ENCODE measurements around the gene DUSP22. TPM values are rescaled to one million over a fixed set of nuclear protein-coding genes. Genes with fewer than 3 reads are reported as not detected.

Gene DUSP22
- total RNA-seq, 2 experiments from 2014 or later = 35.3 to 36.7 TPM

DNA sequence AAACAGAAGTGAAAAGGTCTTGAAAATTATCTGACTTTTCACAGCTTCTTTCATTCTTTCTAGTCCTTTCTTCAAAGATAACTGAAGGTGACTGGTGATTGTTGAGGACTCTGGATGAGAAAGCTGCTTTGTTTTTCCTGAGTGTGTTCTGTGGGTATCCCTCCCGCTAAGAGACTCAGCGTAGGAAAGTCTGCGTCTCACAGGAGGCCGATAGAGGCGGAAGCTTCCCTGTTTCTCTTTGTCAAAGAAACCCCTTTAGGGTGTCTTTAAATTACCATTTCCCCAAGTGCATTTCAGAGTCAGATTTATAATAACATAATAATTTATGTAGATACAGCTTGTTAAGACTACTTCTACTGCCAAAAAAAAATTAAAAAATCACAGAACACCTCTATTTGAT is 68.1 kb downstream of the DUSP22 start:
- no peak for DNase-seq
- Mint-ChIP-seq H3K4me1 (peaks cover 4% of the 10 kb centered on the region), H3K36me3 (ENCODE audit: low read depth) (no peaks in the 10 kb centered on the region), H3K9me3 (peaks cover 10% of the 10 kb centered on the region), H3K27me3 (no peaks in the 10 kb centered on the region), H3K4me3 (no peak overlapping the region), H3K27ac (no peak overlapping the region)
- ChIA-PET POLR2A (interaction anchor here (0.6 kb wide), 1 partner anchor 27 kb away, joined by 5 read pairs; no protein-coding TSS in a partner anchor), CTCF (interaction anchor here (0.6 to 1.1 kb wide), 5 partner anchors 9 to 1046 kb away, joined by 3 to 4 read pairs (median 3); no protein-coding TSS in a partner anchor)

DNA sequence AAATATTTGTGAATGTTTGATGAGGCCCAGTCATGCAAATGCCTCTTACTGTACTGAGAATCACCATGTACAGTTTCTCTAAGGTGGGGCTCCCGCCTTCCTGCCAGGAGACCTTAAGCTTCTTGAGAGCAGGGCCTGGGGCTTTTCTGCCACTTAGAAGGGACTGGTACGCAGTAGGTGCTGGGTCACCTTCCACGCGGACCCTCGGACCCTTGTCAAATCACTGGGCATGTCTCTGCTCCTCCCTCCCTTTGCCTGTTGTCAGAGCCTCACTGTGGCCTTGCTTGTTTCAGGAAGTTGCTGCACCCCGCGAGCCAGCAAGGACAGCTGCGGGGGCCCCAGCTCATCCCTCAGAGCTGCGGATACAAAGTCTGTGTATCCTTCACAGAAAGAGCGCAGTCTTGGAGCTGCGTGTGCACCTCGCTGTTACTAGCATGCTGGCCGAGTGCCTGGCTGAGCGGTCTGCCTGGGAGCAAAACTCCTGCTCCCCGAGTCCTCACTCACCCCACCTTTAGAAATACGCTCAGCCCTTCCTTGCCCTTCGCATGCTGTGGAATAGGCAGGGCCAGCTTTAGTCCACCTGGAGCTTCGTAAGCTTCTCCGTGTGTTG is 68.6 kb downstream of the DUSP22 start:
- Mint-ChIP-seq H3K27me3 (no peaks in the 10 kb centered on the region), H3K27ac (no peak overlapping the region), H3K36me3 (ENCODE audit: low read depth) (no peaks in the 10 kb centered on the region), H3K4me1 (peaks cover 4% of the 10 kb centered on the region), H3K9me3 (peaks cover 12% of the 10 kb centered on the region), H3K4me3 (no peak overlapping the region)
- POLR2A ChIA-PET = no interaction called here
- no peak for DNase-seq
- CTCF ChIA-PET = interaction anchor here (0.8 to 1.2 kb wide), 4 partner anchors 9 to 28 kb away, joined by 3 read pairs; no protein-coding TSS in a partner anchor

DNA sequence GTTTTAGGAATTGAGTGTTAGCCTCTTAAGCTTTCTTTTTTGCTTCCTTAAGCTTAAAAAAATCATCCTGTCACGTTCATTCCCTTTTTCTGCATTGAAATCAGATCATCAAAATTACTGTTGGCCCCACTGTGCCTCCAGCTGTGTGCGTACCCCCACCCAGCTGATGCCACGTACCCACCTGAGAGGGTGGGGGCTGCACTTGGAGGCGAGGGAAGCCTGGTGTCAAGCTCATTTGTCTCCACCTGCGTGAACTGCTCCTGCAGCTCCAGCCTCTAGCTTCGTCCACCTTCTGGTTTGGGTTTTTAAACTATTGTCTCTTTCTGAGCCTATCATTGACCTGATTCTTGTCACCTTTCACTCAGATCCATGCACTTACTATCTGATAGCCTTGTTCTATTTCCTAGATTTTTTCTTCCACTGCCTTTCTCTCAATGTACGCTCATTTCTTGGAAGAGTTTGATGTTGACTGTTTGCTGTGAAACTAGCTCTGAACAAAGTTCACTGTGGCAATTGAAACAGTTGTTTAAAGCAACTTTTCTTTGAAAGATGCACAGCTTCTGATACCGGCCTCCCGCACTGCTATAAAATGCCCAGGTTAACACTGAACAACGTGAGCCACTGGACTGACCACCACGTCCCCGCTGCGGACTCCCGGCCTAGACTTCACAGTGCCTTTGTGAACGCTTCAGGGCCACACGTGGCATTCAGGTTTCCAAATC is 69.3 kb downstream of the DUSP22 start:
- POLR2A ChIA-PET = no interaction called here
- no peak for DNase-seq
- Mint-ChIP-seq H3K27ac (no peak overlapping the region), H3K4me3 (no peak overlapping the region), H3K27me3 (no peaks in the 10 kb centered on the region), H3K9me3 (peaks cover 12% of the 10 kb centered on the region), H3K4me1 (peaks cover 4% of the 10 kb centered on the region), H3K36me3 (ENCODE audit: low read depth) (no peaks in the 10 kb centered on the region)
- CTCF ChIA-PET = interaction anchor here (0.8 to 1.2 kb wide), 4 partner anchors 8 to 23 kb away, joined by 3 read pairs; no protein-coding TSS in a partner anchor

DNA sequence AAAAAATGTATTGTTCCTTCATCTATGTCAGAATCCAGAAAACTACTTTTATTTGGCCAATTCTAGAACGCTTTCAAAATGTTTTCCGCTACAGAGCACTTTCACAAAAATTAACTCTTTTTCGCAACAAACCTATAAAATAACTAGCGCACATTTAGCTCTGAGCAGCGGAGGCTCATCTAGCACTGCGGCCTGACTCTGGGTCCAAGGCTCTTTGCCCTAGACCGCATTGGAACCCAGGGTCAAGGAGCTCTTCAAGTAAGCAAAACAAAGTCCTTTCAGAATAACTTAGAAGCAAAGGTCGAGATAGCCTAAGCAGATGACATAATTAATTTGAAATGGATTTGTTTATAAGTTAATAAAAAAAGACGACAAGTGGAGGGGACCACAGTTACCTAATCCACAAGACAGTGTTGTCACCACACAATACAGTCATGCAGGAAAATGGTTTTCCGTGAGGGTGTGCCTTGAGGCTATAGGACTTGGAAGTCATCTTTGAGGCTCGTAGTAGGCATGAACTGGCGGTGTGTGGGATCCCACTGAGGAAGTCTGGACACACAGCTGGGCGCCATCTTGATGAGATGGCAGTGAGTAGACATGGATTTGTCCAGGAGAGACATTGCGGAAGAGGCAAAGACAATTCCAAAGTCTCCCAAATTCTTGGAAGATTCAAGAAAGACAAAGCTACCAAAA is 70.1 kb downstream of the DUSP22 start:
- CTCF ChIA-PET = interaction anchor here (1.2 to 1.8 kb wide), 4 partner anchors 10 to 23 kb away, joined by 3 to 4 read pairs (median 3); no protein-coding TSS in a partner anchor
- H3K27ac Mint-ChIP-seq = no peak overlapping the region
- POLR2A ChIA-PET = no interaction called here
- peaks cover 4% of the 10 kb centered on the region for H3K4me1 Mint-ChIP-seq
- no peak overlapping the region for H3K4me3 Mint-ChIP-seq
- H3K27me3 Mint-ChIP-seq = no peaks in the 10 kb centered on the region
- peaks cover 12% of the 10 kb centered on the region for H3K9me3 Mint-ChIP-seq
- no peaks in the 10 kb centered on the region for H3K36me3 Mint-ChIP-seq (ENCODE audit: low read depth)
- DNase-seq = no peak

DNA sequence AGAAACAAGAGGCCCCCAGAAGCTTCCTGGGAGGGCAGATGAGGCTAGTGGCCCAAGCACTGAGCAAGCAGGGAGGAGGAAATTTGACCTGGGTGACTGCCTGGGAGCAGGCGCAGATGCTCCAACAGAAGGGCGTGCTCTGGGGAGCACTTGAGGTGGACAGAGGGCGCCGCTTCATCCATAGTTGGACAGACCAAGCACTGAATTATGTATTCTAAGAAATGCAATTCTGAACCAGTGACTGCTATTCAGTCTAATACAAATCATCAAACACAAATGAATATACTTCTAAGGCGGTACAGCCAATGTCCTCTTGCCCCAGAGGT is 70.6 kb downstream of the DUSP22 start:
- POLR2A ChIA-PET = no interaction called here

DNA sequence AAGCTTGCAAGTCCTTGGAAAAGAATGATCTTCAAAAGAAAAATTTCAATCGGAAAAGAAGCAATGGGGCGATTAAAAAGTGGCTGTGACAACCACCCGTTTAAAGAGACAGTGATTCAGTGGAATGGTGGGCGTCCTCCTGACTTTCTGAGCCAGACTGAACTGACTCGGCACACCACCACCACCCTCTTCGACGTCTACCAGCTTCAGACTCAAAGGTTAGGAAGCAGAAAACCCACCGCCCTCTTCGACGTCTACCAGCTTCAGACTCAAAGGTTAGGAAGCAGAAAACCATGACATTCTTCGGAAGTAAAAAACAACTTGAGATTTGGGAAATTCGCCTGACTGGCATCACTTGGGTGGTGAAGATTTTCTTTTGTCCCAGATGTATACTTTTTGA is 71.0 kb downstream of the DUSP22 start:
- Mint-ChIP-seq H3K4me1 (peaks cover 2% of the 10 kb centered on the region), H3K27ac (no peak overlapping the region), H3K27me3 (no peaks in the 10 kb centered on the region), H3K4me3 (no peak overlapping the region), H3K9me3 (peaks cover 12% of the 10 kb centered on the region), H3K36me3 (ENCODE audit: low read depth) (no peaks in the 10 kb centered on the region)
- ChIA-PET POLR2A (no interaction called here), CTCF (interaction anchor here (1.3 to 1.8 kb wide), 3 partner anchors 13 to 56 kb away, joined by 3 to 4 read pairs (median 4); no protein-coding TSS in a partner anchor)
- DNase-seq = no peak

More for the DNA sequence above, 70.6 kb downstream of the DUSP22 start:
- Mint-ChIP-seq H3K27me3 (no peaks in the 10 kb centered on the region), H3K27ac (no peak overlapping the region), H3K9me3 (peaks cover 12% of the 10 kb centered on the region), H3K4me3 (no peak overlapping the region), H3K36me3 (ENCODE audit: low read depth) (no peaks in the 10 kb centered on the region), H3K4me1 (peaks cover 4% of the 10 kb centered on the region)
- no peak for DNase-seq
- CTCF ChIA-PET = interaction anchor here (1.2 to 1.8 kb wide), 4 partner anchors 12 to 55 kb away, joined by 3 to 4 read pairs (median 4); no protein-coding TSS in a partner anchor

DNA sequence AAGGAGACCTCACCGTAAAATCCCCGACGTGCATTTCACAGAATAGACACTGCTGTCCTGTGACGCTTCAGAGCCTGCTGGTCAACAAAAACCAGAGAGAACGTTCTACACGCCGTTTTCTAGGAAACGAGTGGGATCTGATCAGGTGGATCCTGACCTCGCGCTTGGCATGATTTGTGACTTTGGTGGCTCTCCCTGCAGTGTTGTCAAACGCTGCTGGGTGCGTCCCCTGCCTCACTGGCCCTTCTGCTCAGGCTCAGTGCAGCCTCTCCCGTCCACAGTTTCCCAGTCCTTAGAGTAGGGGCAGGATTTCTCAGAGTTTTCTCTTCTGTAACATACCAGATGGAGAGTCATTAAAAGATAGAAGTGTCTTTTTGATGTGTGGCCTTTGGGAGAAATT is 71.6 kb downstream of the DUSP22 start:
- H3K27ac Mint-ChIP-seq = no peak overlapping the region
- CTCF ChIA-PET = interaction anchor here (1.3 to 1.8 kb wide), 2 partner anchors 13 to 56 kb away, joined by 4 read pairs; no protein-coding TSS in a partner anchor
- peaks cover 12% of the 10 kb centered on the region for H3K9me3 Mint-ChIP-seq
- H3K27me3 Mint-ChIP-seq = no peaks in the 10 kb centered on the region
- POLR2A ChIA-PET = no interaction called here
- no peak overlapping the region for H3K4me3 Mint-ChIP-seq
- DNase-seq = no peak
- no peaks in the 10 kb centered on the region for H3K36me3 Mint-ChIP-seq (ENCODE audit: low read depth)
- no peaks in the 10 kb centered on the region for H3K4me1 Mint-ChIP-seq

DNA sequence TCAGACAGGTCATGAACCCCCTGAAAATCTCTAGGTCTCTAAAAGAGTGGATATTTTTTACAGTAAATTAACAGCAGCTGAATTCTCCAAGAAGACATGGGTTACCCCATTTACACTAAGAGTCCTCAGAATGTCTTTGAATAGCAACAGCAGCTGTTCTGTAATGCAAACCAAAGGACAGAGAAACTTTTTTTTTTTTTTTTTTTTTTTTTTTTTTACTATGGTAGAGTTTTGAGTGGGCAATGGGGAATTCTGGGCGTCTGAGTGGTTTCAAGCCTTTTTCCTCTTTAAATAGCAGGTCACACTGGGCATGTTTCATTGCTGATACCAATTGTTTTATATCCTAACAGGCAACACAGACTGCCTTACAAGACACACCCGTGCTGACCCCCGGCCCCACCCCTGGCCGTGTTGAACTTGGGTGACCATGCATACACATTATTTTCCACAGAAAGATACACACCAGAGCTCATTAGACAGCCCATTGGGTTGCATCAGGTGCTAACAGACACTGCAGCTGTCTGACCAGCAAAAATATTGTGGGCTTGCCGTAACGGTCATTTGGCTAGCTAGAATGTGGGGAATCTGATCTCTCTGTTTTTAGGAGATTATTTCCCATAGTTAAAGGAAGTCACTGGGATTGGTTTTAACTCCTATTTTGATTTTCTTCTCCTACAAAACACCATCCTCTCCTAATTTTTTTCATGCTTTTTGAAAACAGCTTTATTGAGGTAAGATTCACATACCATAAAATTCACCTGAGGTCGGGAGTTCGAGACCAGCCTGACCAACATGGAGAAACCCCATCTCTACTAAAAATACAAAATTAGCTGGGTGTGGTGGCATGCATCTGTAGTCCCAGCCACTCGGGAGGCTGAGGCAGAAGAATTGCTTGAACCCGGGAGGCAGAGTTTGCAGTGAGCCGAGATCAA is 72.6 kb downstream of the DUSP22 start:
- Mint-ChIP-seq H3K36me3 (ENCODE audit: low read depth) (no peaks in the 10 kb centered on the region), H3K9me3 (peaks cover 12% of the 10 kb centered on the region), H3K27me3 (no peaks in the 10 kb centered on the region), H3K4me1 (no peaks in the 10 kb centered on the region), H3K27ac (no peak overlapping the region), H3K4me3 (no peak overlapping the region)
- ChIA-PET CTCF (no interaction called here), POLR2A (no interaction called here)
- DNase-seq = no peak

- Mint-ChIP-seq H3K4me1 (no peaks in the 10 kb centered on the region), H3K9me3 (peaks cover 14% of the 10 kb centered on the region), H3K4me3 (no peak overlapping the region), H3K27ac (no peak overlapping the region), H3K27me3 (no peaks in the 10 kb centered on the region), H3K36me3 (ENCODE audit: low read depth) (no peaks in the 10 kb centered on the region)
- CTCF ChIA-PET = no interaction called here
- no peak for DNase-seq
- POLR2A ChIA-PET = no interaction called here
These were observed 73.5 kb downstream of the DUSP22 start for GRCh38 chr6:365835-366234.

DNA sequence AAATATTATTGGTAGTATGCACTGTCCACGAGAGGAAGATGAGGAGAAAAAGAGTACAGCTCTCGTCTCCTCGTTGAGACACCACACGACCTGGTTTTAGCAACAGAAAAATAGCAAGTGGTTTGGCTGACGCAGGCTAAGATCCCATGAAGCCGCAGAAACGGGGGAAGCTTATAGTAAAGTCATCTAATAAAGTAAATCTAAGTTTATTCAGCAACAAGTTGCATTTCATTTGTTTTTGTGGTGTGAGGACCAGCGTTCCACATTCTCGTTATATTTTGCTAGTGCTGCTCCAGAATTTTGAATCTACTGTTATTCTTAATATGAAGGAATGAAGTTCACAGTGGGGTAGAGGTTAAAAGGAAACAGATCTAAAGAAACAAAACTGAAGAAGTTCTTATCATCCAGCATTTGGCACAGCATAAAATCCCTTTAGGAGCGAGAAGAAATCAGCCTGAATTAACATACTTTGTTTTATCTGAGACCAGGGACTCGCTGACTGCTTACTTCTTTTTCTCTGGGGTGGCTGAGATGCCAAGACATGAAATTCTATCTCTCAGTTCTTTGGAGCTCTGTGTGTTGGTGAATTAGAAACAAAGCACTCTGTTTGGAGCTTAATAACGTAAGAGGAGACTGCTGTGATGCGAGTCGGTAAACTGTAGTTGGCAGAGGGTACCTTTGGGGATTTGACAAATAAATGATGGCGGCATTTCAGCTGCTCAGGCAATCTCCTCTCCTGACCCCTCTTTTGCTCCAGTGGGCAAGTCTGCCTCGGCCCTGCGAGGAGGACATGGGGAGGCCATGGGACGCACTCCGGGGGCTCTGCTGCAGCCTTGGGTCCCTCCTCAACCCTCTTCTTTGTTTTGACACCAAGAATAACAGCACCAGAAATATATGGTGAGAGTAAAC is 74.4 kb downstream of the DUSP22 start:
- H3K27me3 Mint-ChIP-seq = no peaks in the 10 kb centered on the region
- no peak for DNase-seq
- H3K27ac Mint-ChIP-seq = no peak overlapping the region
- POLR2A ChIA-PET = no interaction called here
- no peak overlapping the region for H3K4me3 Mint-ChIP-seq
- no peaks in the 10 kb centered on the region for H3K4me1 Mint-ChIP-seq
- peaks cover 15% of the 10 kb centered on the region for H3K9me3 Mint-ChIP-seq
- no peaks in the 10 kb centered on the region for H3K36me3 Mint-ChIP-seq (ENCODE audit: low read depth)
- CTCF ChIA-PET = no interaction called here

GRCh38 chr6:367298-367794 is 75.1 kb downstream of the DUSP22 start:
- H3K27ac Mint-ChIP-seq = no peak overlapping the region
- H3K36me3 Mint-ChIP-seq (ENCODE audit: low read depth) = no peaks in the 10 kb centered on the region
- peaks cover 15% of the 10 kb centered on the region for H3K9me3 Mint-ChIP-seq
- ChIA-PET POLR2A (no interaction called here), CTCF (no interaction called here)
- no peaks in the 10 kb centered on the region for H3K27me3 Mint-ChIP-seq
- no peaks in the 10 kb centered on the region for H3K4me1 Mint-ChIP-seq
- H3K4me3 Mint-ChIP-seq = no peak overlapping the region
- no peak for DNase-seq

All from activated CD4-positive, alpha-beta T cell treated with anti-CD3 and anti-CD28 coated beads, Interleukin-2, amount 10 ng/mL, durations not matched to agents 7 days and 5 days (primary cell).